MM.1S (cell line): ENCODE measurements around the gene CD200R1.

ENCODE experiments used
- CTCF ChIP-seq: fragments of 300-600 bp; sonication (generic); IDR thresholded peaks from 2 replicates; pipeline ENCODE4 v1.5.1; 2016; ENCODE audit warnings: antibody characterized with exemption, low read length, mixed read lengths
- EZH2 ChIP-seq: fragments of 300-600 bp; sonication (generic); optimal IDR thresholded peaks from 2 replicates; pipeline ENCODE3; 2017; ENCODE audit warnings: low read depth, mild to moderate bottlenecking, antibody characterized with exemption, low read length, mixed read lengths

GRCh38 chr3:112976953-112977352 is 2.0 kb upstream of the CD200R1 start:
- no peak for TF ChIP-seq CTCF
- TF ChIP-seq EZH2 = no peak
